ENCODE results near the gene HSPA1L.

The HSPA1L gene

GRCh38 chr6:31763619-31763940 lies 51.5 kb downstream of the HSPA1L start:
- peak; percentile 74 for DNase-seq (ENCODE audit: low spot score)

GRCh38 chr6:31762878-31763618 lies 52.0 kb downstream of the HSPA1L start:
- DNase-seq (ENCODE audit: low spot score), result no peak

- DNase-seq (ENCODE audit: low spot score), result no peak
Measured at GRCh38 chr6:31762356-31762755, 52.7 kb downstream of the HSPA1L start, which contains the start of gene SAPCD1. SAPCD1 (plus strand) TSS chr6:31762656; CDS start chr6:31763055, 399 bp downstream.

- DNase-seq (ENCODE audit: low spot score), result no peak
Measured at GRCh38 chr6:31761343-31761742, 53.7 kb downstream of the HSPA1L start.

GRCh38 chr6:31760790-31761189 lies 54.3 kb downstream of the HSPA1L start:
- DNase-seq (ENCODE audit: low spot score), result no peak

Measured in cerebellar cortex (tissue), 1 donor.